KG1 (cell line): ENCODE measurements around the gene FAM174C.

ENCODE experiments used
- DNase-seq: peaks from one replicate; lab custom pipeline; 2025; lab: John Stamatoyannopoulos, UW

Gene FAM174C

DNA sequence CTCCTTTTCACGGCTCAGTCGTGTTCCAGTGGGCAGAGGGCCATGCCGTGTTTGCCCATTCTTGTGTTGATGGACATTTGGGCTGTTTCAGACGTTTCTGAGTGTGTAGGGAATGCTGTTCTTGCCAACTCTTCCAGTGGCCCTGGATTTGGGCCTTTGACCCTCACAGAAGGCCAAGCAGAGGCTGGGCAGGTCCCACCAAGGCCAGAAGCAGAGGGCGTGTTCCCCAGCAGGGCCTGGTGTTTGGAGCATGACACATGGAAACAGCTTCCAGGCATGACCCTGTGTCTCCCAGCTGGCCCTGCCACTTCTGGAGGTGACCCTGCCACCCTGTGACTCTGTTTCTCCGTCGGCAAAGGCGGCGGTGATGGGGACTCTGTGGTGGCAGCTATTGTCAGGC lies 46.2 kb downstream of the FAM174C start:
- DNase-seq = no peak

DNA sequence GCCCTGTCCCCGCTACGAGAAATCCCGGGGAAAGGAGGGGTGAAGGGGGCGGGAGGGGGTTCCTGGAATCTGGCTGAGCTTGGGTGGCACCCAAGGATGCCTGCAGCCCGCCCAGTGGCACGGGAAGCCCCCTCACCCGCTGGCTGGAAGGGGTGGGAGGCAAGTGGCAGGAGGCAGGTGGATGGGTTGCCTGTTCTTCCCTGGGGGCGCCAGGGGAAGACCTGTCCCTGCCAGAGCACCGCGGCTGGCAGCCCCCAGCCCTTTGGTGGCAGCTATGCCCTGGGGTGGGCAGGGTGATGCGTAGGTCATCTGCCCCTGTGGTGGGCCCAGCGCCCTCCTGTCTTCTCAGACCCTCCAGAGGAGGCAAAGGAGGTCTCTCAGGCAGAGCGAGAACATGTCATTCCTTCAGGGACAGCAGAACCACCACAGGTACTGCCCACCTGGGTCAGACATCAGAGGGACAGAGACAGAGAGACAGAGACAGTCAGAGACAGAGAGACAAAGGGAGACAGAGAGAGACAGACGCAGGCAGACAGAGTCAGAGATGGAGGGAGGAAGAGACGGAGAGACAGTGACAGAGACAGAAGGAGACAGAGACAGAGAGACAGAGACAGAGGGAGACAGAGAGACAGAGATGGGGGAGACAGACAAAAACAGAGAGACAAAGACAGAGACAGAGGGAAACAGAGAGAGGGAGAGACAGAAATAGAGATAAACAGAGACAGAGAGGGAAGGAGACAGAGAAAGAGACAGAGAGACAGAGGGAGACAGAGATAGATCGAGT lies 47.1 kb downstream of the FAM174C start:
- no peak for DNase-seq

DNA sequence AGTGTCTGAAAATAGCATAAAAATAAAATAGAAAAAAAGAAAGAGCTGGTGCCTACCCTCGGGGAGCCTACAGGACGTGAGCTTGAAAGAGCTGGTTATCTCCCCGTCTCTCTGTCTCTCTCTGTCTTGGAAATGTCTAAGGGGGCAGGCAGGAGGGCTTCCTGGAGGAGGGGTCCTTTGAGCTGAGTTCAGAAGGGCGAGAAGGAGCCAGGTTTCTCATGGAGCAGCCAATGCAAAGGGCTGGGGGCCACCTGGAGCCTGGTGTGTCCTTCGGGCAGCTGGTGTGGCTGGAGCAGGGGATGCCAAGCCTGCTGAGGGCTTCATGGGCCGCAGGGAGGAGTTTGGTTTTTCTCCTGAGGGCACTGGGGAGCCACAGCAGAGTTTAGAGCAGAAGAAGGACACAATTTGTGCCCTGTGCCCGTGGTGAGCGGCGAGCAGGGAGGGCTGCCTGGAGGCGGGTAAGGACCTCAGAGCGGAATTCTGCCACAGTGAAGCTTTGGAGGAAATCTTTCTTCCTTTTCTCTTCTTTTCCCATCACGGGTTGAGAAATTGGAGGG lies 49.0 kb downstream of the FAM174C start:
- DNase-seq = no peak

DNA sequence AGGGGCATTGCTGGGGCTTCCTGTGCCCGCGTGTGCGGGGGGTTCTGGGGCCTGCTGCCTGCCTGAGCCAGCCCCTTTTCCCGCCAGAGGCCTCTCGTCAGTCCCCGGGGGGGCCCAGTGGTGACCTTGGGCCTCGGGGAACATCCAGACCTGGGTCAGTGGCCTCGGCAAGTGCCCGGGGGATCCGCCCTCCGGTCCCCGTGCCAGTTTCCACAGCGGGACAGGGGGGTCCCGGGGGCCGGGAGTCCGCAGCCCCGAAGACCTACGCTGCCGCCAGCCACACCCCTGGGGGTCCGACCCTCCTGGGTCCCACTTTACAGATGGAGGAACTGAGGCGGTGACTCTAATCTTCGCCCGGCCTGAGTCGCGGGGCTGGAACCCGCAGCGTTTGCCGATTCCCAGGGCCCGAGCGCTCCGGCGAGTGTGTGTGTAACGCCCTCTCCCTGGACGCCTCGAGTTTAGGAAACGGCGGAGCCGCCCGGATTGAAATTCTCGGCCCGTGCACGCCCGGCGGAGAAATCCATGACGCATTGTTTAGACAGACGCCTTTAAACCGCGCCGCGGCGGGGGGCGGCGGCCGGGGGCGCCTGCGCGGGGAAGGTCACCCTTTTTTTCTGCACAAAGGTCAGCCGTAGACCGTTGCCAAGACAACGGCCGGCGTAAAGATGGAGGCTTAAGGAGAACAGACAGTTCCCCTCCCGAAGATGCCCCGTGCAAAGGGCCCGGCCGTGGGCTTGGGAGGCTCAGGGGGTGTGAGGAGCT lies 49.7 kb downstream of the FAM174C start:
- no peak for DNase-seq

DNA sequence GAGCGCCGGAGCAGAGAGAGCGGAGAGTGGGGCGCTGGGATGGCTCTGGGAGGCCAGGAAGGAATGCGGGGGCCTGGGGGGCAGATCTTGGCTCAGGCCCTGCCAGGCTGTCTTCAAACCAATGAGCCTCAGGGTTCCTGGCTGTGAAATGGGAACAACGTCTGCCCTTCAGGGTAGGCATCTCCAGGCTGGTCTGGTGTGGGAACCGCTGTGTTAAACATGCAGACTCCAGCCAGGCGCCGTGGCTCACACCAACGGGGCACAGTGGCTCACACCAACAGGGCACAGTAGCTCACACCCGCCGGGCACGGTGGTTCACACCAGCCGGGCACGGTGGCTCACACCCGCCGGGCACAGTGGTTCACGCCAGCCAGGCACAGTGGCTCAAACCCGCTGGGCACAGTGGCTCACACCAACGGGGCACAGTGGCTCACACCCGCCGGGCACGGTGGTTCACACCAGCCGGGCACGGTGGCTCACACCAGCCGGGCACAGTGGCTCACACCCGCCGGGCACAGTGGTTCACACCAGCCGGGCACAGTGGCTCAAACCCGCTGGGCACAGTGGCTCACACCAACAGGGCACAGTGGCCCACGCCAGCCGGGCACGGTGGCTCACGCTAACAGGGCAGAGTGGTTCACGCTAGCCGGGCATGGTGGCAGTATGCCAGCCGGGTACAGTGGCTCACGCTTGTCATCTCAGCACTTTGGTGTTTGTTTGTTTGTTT lies 50.4 kb downstream of the FAM174C start:
- DNase-seq = no peak

DNA sequence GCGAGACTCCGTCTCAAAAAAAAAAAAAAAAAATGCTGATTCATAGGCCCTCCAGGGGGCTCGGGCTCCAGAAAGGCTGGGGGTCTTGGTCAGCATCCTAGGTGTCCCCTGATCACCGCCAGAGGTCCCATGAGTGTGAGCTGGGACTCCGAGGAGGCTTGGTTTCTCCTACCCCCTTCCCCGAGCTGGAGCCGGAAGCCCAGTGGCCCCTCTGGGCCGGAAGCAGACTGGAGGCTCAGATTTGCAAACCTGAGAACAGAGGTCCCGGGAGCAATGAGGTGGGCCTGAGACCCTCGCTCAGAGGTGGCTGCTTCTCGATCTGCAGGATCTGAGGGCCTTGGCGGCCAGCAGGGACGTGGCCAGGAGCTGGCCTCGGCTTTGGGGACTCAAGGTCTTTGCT lies 51.8 kb downstream of the FAM174C start:
- DNase-seq = no peak
